SK-N-SH treated with all-trans-retinoic acid at 6 μM for 48 hours (cell line): Measurements from ENCODE around the gene BUB1.

Source experiments
- ATAC-seq: fragments of 200-7000 bp; cut with Tn5 transposase; 3 replicates; pipeline ENCODE4 v1.9.1; 2020; ENCODE audit warnings: mild to moderate bottlenecking, moderate library complexity
- ARNTL ChIP-seq: fragments of 450-650 bp; formaldehyde crosslinking; IDR thresholded peaks from 2 replicates; pipeline ENCODE4 v1.5.0; 2020; ENCODE audit warnings: low read depth, mild to moderate bottlenecking, moderate library complexity, borderline replicate concordance
- BACH2 ChIP-seq: fragments of 250-450 bp; sonication (Bioruptor Pico); IDR thresholded peaks from 2 replicates; pipeline ENCODE4 v1.9.0; 2021; ENCODE audit warnings: mild to moderate bottlenecking, borderline replicate concordance
- CREB5 ChIP-seq: fragments of 250-450 bp; sonication (Bioruptor Pico); IDR thresholded peaks from 2 replicates; pipeline ENCODE4 v1.5.1; 2020; ENCODE audit warnings: low read depth, mild to moderate bottlenecking, moderate library complexity
- CSDC2 ChIP-seq: fragments of 250-450 bp; sonication (Bioruptor Pico); IDR thresholded peaks from 2 replicates; pipeline ENCODE4 v1.5.0; 2020; ENCODE audit warnings: mild to moderate bottlenecking, moderate library complexity
- CSRNP3 ChIP-seq: fragments of 250-450 bp; sonication (Bioruptor Pico); IDR thresholded peaks from 2 replicates; pipeline ENCODE4 v1.5.1; 2021; ENCODE audit warnings: mild to moderate bottlenecking, moderate library complexity
- ESRRG ChIP-seq: fragments of 250-450 bp; sonication (Bioruptor Pico); IDR thresholded peaks from 2 replicates; pipeline ENCODE4 v1.6.1; 2021; ENCODE audit warnings: mild to moderate bottlenecking
- GLIS3 ChIP-seq: fragments of 250-450 bp; sonication (Bioruptor Pico); IDR thresholded peaks from 2 replicates; pipeline ENCODE4 v1.5.0; 2020; ENCODE audit warnings: mild to moderate bottlenecking, moderate library complexity
- ISL1 ChIP-seq: fragments of 250-450 bp; sonication (Bioruptor Pico); IDR thresholded peaks from 2 replicates; pipeline ENCODE4 v2.1.2; 2022; ENCODE audit warnings: mild to moderate bottlenecking, moderate library complexity
- OSR1 ChIP-seq: fragments of 250-450 bp; sonication (Bioruptor Pico); IDR thresholded peaks from 2 replicates; pipeline ENCODE4 v1.8.0; 2022; ENCODE audit warnings: moderate library complexity, mild to moderate bottlenecking, inconsistent platforms
- PPARA ChIP-seq: fragments of 250-450 bp; sonication (Bioruptor Pico); IDR thresholded peaks from 2 replicates; pipeline ENCODE4 v1.5.0; 2020; ENCODE audit warnings: mild to moderate bottlenecking, borderline replicate concordance
- RARB ChIP-seq: fragments of 250-450 bp; sonication (Bioruptor Pico); IDR thresholded peaks from 2 replicates; pipeline ENCODE4 v1.8.0; 2021; ENCODE audit warnings: mild to moderate bottlenecking, moderate library complexity
- SNAI2 ChIP-seq: fragments of 250-450 bp; sonication (Bioruptor Pico); IDR thresholded peaks from 2 replicates; pipeline ENCODE4 v1.5.0; 2020; ENCODE audit warnings: mild to moderate bottlenecking, moderate library complexity
- TCF4 ChIP-seq: fragments of 250-450 bp; sonication (Bioruptor Pico); IDR thresholded peaks from 2 replicates; pipeline ENCODE4 v1.8.0; 2021; ENCODE audit warnings: mild to moderate bottlenecking, moderate library complexity, borderline replicate concordance
- TOX ChIP-seq: fragments of 250-450 bp; sonication (Bioruptor Pico); IDR thresholded peaks from 2 replicates; pipeline ENCODE4 v1.8.0; 2021; ENCODE audit warnings: mild to moderate bottlenecking, moderate library complexity, borderline replicate concordance
- TSHZ2 ChIP-seq: fragments of 250-450 bp; sonication (Bioruptor Pico); IDR thresholded peaks from 2 replicates; pipeline ENCODE4 v1.5.0; 2020; ENCODE audit warnings: mild to moderate bottlenecking, moderate library complexity
- ZC3H10 ChIP-seq: fragments of 250-450 bp; sonication (Bioruptor Pico); IDR thresholded peaks from 2 replicates; pipeline ENCODE4 v1.5.1; 2021; ENCODE audit warnings: mild to moderate bottlenecking, moderate library complexity
- ZFP3 ChIP-seq: fragments of 250-450 bp; sonication (Bioruptor Pico); IDR thresholded peaks from 2 replicates; pipeline ENCODE4 v1.5.0; 2020; ENCODE audit warnings: mild to moderate bottlenecking, moderate library complexity
- ZFP30 ChIP-seq: fragments of 450-650 bp; formaldehyde crosslinking; IDR thresholded peaks from 2 replicates; pipeline ENCODE4 v1.5.0; 2022; ENCODE audit warnings: mild to moderate bottlenecking, moderate library complexity
- ZNF565 ChIP-seq: fragments of 450-650 bp; formaldehyde crosslinking; conservative IDR thresholded peaks from 2 replicates; pipeline ENCODE4 v1.5.0; 2020; ENCODE audit warnings: low read depth, mild to moderate bottlenecking, moderate library complexity
- ZNF70 ChIP-seq: fragments of 450-650 bp; formaldehyde crosslinking; IDR thresholded peaks from 2 replicates; pipeline ENCODE4 v1.5.0; 2020; ENCODE audit warnings: mild to moderate bottlenecking, moderate library complexity
- ZNF8 ChIP-seq: fragments of 450-650 bp; formaldehyde crosslinking; IDR thresholded peaks from 2 replicates; pipeline ENCODE4 v1.5.0; 2020; ENCODE audit warnings: mild to moderate bottlenecking, moderate library complexity
- TF ChIP-seq, protein P1 (sequence below): fragments of 250-450 bp; sonication (Bioruptor Pico); IDR thresholded peaks from 2 replicates; pipeline ENCODE4 v1.8.0; 2020; ENCODE audit warnings: mild to moderate bottlenecking, moderate library complexity, borderline replicate concordance
- TF ChIP-seq, protein P2 (sequence below): fragments of 250-450 bp; sonication (Bioruptor Pico); IDR thresholded peaks from 2 replicates; pipeline ENCODE4 v1.8.0; 2021; ENCODE audit warnings: low read depth, mild to moderate bottlenecking, moderate library complexity, borderline replicate concordance

BUB1 gene

DNA sequence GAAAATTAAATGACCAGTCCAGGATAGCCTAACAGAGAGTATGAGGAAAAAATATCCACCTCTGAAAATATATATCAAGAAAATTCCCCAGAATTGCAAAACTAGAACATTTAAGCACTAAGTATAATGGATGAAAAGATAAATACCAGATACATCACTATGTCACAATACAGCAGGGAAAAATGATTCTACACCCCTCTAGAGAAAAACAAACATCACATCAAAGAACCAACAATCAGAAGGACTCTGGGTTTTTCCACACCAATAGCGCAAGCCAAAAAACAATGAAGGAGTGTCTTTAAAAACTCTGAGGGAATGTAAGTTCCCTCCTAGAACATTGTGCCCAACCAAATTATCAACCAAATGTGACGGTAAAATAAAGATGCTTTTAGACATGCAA is 13.7 kb downstream of the BUB1 start:
- no peak for TF ChIP-seq ESRRG
- no peak for TF ChIP-seq ZFP3 (CRISPR knock-in tag)
- TF ChIP-seq ZC3H10: no peak
- TF ChIP-seq ZNF565: no peak
- TF ChIP-seq ISL1: no peak
- TF ChIP-seq, protein P1, sequence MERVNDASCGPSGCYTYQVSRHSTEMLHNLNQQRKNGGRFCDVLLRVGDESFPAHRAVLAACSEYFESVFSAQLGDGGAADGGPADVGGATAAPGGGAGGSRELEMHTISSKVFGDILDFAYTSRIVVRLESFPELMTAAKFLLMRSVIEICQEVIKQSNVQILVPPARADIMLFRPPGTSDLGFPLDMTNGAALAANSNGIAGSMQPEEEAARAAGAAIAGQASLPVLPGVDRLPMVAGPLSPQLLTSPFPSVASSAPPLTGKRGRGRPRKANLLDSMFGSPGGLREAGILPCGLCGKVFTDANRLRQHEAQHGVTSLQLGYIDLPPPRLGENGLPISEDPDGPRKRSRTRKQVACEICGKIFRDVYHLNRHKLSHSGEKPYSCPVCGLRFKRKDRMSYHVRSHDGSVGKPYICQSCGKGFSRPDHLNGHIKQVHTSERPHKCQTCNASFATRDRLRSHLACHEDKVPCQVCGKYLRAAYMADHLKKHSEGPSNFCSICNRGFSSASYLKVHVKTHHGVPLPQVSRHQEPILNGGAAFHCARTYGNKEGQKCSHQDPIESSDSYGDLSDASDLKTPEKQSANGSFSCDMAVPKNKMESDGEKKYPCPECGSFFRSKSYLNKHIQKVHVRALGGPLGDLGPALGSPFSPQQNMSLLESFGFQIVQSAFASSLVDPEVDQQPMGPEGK: no peak
- TF ChIP-seq, protein P2, sequence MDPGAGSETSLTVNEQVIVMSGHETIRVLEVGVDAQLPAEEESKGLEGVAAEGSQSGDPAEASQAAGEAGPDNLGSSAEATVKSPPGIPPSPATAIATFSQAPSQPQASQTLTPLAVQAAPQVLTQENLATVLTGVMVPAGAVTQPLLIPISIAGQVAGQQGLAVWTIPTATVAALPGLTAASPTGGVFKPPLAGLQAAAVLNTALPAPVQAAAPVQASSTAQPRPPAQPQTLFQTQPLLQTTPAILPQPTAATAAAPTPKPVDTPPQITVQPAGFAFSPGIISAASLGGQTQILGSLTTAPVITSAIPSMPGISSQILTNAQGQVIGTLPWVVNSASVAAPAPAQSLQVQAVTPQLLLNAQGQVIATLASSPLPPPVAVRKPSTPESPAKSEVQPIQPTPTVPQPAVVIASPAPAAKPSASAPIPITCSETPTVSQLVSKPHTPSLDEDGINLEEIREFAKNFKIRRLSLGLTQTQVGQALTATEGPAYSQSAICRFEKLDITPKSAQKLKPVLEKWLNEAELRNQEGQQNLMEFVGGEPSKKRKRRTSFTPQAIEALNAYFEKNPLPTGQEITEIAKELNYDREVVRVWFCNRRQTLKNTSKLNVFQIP (CRISPR knock-in tag): no peak
- TF ChIP-seq, all 23 proteins: peak for 0
- no peak for ATAC-seq

GRCh38 chr2:110662560-110662959 is 15.3 kb downstream of the BUB1 start:
- TF ChIP-seq ZC3H10: no peak
- TF ChIP-seq ZFP30 (CRISPR knock-in tag): no peak
- TF ChIP-seq BACH2 (CRISPR knock-in tag): no peak
- TF ChIP-seq ZNF70: no peak
- TF ChIP-seq CSDC2 (CRISPR knock-in tag): no peak
- TF ChIP-seq, all 23 proteins: peak for 0
- ATAC-seq: no peak

DNA sequence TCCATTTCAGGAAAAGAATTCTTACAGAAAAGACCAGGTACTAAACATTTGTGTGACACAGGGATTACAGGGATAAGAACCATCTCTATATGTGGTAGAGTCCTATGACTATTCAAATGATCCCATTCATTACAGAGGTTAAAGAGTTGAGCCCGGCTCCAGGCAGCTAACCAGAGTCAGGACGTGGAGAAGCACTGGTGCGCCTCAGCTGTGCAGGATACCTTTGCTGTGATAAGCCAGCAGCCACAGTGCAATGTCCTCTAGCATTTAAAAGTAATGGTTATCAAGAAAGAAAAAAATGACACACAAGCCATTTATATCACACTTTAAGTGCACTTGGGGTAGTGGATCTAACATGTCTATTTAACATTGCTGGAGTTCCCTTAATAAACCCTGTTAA is 17.3 kb downstream of the BUB1 start:
- TF ChIP-seq ZFP3 (CRISPR knock-in tag): no peak
- no peak for TF ChIP-seq TSHZ2
- TF ChIP-seq, protein P2 (CRISPR knock-in tag): no peak
- TF ChIP-seq GLIS3 (CRISPR knock-in tag): no peak
- ATAC-seq: no peak

DNA sequence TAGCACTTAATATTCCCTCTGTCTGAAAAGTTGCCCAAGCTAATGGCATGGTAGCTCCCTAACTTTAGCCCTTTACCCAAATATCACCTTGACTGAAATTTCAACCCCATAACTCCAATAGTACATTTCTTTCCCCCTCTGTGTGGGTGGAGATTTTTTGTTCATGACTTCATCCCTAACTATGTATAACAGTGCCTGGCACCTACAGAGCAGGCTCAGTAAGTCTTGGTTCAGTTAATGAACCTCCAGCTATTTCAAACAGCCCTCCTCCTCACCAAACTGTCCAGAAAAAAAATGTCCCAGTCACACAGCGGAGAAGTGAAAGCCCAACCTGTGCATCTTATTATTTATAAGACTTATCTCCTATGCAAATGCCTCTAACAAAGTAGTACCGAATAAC is 18.6 kb downstream of the BUB1 start:
- no peak; the same call in 2 of the 3 replicates for ATAC-seq
- TF ChIP-seq TOX (CRISPR knock-in tag) (no peak), CREB5 (CRISPR knock-in tag) (no peak), CSRNP3 (CRISPR knock-in tag) (no peak), ZNF70 (no peak), TCF4 (CRISPR knock-in tag) (no peak), ZNF8 (CRISPR knock-in tag) (no peak), RARB (CRISPR knock-in tag) (no peak), GLIS3 (CRISPR knock-in tag) (no peak), ESRRG (no peak), ARNTL (no peak), OSR1 (CRISPR knock-in tag) (no peak), PPARA (no peak), SNAI2 (CRISPR knock-in tag) (no peak)
- TF ChIP-seq, protein P2 (CRISPR knock-in tag): no peak
- TF ChIP-seq, protein P1: no peak
